GM12872 (cell line): ENCODE results near the gene TPD52L1.

Source experiments
- CTCF ChIP-seq: IDR thresholded peaks from 3 replicates; pipeline ENCODE4 v1.5.1; 2011; ENCODE audit warnings: low read depth, mild to moderate bottlenecking, low read length, moderate library complexity; ENCODE audit not compliant: insufficient read depth

The TPD52L1 gene

GRCh38 chr6:125167579-125167978 is 14.0 kb downstream of the TPD52L1 start:
- TF ChIP-seq CTCF: no peak

DNA sequence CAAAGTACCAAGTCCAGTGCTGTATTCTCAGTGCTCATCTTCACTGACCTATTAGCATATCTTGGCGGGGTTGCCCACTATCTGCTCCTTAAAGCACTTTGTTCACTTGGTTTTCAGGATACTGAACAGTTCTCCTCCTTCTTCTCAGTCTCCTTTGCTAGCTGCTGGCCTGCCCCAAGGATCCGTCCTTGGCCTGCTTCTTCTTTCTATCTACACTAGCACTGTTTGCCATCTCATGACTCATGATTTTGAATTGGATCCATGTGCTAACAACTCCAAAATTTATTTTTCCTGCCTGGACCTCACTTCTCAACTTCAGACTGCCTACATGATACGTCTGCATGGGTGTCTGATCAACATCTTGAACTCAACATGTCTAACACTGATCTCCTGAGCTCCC is 15.5 kb downstream of the TPD52L1 start:
- no peak for TF ChIP-seq CTCF

DNA sequence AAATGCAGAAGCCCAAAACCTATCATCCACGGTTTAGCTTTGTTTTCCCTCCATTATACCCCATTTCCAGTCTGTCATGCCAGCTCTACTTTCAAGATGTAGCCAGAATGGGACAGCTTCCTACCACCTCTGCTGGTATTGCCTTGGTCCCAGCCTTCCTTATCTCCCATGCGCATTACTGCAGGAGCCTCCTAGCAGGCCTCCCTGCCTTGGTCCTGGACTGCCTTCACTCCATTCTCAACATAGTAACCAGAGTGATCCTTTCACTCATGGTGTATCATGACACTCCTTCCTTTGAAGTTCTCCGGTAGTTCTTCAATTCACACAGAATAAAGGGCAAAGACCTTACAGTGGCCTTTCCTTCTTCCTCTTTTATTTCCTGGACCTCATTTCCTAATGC is 15.9 kb downstream of the TPD52L1 start:
- TF ChIP-seq CTCF: no peak

DNA sequence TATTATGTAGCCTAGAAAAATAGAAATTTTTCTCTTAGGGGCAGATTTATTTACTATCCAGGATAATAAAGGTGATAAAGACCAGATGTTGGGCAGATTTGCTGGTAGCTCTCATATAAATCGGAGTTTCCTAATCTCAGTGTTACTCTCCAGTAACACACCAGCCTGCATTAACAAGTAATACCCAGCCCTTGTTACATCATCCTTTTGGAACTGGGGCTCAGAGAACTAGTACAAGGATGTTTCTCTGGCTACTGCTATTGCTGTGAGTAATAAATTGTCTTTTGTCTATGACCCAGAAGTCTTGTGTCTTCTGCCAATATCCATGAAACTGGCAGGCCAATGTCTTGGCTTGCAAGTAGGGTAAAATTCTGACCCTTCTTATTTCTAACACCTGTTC is 16.8 kb downstream of the TPD52L1 start:
- no peak for TF ChIP-seq CTCF

- TF ChIP-seq CTCF: no peak
These were observed 19.9 kb downstream of the TPD52L1 start for GRCh38 chr6:125173341-125174095.

GRCh38 chr6:125174626-125175025 is 21.1 kb downstream of the TPD52L1 start:
- no peak for TF ChIP-seq CTCF

DNA sequence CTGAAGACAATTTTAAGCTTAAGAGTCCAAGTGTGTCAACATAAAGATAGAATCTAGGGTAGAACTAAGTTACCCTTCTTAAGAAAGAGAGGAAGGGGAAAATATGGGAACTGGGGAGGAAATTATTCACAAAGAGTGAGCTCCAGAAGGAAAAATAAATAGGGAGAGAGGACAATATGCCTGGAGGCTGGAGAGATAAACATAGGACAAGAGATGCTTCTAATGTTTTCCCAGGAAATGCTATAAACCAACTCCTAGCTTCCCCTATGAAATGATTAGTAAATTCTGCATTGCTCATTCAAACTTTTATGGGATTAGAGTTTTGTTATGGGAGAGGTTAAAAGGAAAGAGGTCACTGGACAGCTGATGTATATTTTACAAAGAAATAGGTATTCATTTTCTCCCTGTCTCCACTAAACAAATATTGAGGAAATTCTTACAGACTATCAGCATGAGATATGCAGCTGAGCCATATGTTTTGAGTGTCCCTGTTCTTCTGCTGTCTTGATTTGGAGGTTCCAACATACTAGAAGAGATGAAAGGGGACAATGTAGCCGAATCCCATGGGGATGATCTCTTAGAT is 22.0 kb downstream of the TPD52L1 start:
- no peak for TF ChIP-seq CTCF
